Hematopoietic multipotent progenitor cell treated with erythropoietin and hydrocortisone succinate and interleukin-3 and kit ligand, for 17 days (in vitro differentiated cells): ENCODE data around the gene NFKBIA.
"Not testable (repeated sequence)": the region's sequence is repeated elsewhere in the genome, so short reads cannot be mapped to it uniquely, and the experiment has no call there.

ENCODE experiments used
- DNase-seq: peaks from one replicate; pipeline ENCODE4 v3.0.0-alpha.2; 2015; ENCODE audit warnings: low spot score

Gene NFKBIA

GRCh38 chr14:35390577-35391387 lies 13.8 kb downstream of the NFKBIA start:
- DNase-seq: peak; percentile 81

DNA sequence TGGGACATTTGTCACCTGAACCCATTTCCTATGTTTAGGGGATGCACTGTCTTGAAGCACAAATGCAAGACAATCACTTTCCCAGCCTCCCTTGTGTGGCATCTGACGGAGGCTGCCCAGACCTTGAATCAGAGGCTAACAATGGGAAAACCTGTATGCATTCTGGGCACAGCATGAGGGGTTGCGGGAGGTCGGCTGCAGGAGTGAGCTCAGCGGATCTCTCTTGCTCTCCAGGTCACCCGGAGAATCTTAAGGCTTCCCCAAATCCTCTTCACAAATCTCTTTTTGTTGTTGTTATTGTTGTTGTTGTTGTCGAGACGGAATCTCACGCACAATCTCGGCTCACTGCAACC lies 15.3 kb downstream of the NFKBIA start:
- DNase-seq: no peak

- DNase-seq: no peak
These were observed 15.8 kb downstream of the NFKBIA start for GRCh38 chr14:35388656-35389314.

DNA sequence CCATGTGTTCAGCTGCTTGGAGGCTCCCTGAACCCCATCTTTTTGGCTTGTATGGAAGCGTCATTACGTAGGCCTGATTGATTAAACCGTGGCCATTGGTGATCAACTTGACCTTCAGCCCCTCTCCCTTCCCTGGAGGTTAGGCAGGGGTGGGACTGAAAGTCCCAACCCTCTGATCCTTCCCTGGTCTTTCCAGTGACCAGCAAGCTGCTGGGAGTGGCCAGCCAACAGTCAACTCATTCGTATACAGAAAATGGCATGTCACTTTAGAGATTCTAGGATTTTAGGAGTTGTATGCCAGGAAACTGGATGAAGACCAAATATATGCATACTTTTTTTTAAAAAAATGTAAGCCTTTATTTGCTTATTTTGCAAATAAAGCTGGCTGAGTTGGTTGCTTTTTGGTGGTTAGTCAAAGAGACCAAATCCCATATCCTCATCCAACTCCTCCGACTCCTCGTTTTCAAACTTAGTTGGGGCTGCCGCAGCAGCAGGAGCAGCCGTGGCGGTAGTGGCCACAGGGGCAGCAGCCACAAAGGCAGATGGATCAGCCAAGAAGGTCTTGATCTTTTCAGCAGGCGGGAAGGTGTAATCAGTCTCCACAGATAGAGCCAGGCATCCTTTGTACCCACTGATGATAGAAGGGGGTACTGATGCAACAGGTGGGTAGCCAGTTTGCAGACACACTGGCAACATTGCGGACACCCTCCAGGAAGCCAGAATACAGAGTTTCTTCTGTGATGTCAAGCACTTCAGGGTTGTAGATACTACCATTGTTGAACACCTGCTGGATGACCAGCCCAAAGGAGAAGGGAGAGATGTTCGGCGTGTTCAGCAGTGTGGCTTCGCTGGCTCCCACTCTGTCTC lies 16.6 kb downstream of the NFKBIA start:
- no peak for DNase-seq

DNA sequence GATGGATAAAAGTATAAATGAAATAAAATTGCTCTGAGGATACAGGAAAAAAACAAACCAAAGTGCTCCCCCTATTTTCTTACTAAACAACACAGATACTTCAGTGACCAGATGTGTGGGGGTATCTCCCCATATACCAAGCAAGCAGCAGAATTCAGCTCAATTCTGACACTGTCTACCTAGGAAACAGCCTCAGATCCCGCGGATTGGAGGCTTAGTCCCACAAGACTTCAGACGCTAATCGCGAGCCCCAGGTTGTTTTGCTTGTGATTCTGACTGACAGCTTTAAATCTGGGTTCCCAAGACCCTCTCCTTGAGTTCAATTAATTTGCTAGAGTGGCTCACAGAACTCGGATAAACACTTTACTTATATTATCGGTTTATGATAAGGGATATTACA lies 17.3 kb downstream of the NFKBIA start:
- no peak for DNase-seq

- DNase-seq: no peak
These were observed 17.9 kb downstream of the NFKBIA start for GRCh38 chr14:35386673-35387125.

DNA sequence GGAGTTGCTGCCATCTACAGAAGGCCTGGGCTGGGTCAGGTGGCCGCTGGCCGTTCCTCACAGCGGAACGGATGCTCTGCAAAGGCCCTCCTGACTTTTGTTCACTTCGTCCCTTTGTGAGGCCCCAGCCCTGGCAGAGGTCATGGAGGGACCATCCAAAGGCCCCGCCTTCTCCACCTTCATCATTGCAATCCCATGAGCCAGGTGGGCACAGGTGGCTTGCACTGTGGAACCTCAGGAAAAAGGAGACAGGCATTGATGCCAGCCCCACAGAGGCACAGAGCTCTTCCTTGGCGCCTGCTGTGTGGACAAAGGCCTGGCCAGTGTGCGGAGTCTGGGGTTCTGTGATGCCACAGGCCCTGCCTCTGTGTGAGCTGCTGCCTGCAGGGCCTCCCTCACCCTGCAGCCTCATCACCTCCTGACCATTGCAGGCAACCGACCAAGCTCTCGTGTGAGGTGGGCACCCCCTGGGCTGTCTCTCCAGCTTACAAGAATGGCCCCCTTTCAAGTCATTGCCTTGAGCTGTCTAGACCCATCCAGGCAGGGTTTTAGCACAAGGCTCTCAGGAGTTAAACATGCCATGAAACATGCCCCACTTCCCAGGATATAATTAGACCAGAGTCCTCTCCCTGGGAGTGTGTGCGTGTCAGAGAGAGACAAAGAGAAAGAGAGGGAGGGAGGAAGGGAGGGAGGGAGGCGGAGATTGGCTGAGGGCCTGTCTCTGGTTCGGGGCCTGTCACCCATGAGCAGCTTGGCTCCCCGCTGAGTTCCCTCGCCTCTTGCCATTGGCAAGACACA lies 19.3 kb downstream of the NFKBIA start:
- no peak for DNase-seq

GRCh38 chr14:35384455-35385041 lies 20.0 kb downstream of the NFKBIA start:
- DNase-seq: no peak

GRCh38 chr14:35383569-35384454 lies 20.7 kb downstream of the NFKBIA start:
- no peak for DNase-seq

DNA sequence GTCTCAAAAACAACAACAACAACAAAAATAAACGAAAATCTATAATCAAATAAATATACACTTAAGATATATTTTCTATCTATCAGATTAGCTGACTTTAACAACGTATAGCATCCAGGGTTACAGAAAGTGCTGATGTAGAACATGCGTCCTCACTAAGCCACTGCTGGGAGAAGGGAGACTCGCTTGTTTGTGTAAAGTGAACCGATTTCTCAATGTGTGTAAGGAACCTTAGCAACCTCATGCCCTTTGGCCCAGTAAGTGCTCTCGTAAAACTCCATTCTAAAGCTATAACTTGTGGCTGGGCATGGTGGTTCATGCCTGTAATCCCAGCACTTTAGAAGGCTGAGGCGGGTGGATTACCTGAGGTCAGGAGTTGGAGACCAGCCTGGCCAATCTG lies 23.8 kb downstream of the NFKBIA start:
- DNase-seq: no peak

- not testable (repeated sequence) for DNase-seq
These were observed 25.2 kb downstream of the NFKBIA start for GRCh38 chr14:35379234-35379933.

DNA sequence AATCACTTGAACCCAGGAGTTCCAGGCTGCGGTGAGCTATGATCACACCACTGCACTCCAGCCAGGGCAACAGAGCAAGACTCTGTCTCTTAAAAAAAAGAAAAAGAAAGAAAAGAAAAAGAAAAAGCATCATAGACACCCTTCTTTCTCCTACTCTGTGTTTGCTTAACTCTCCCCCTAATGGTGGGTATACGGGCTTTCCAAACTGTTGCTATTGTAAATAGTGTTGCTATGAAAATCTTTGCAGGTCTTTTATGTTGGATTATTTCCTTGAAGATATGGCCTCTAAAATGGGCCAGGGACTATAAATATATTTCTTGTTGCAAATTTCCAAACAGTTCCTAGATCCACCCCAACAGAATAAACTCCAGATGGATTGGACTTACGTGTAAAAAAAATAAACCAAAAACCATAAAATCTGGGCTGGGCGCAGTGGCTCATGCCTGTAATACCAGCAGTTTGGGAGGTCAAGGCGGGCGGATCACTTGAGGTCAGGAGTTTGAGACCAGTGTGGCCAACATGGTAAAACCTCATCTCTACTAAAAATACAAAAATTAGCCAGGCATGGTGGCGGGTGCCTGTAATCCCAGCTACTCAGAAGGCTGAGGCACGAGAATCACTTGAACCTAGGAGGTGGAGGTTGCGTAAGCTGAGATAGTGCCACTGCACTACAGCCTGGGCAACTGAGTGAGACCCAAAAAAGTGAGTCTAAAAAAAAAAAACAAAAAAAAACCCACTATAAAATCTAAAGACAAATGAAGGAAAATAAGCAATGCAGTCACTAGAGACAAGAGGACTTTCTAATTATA lies 25.9 kb downstream of the NFKBIA start:
- DNase-seq: no peak

GRCh38 chr14:35375558-35376025 lies 29.0 kb downstream of the NFKBIA start:
- DNase-seq: no peak

GRCh38 chr14:35374263-35374712 lies 30.3 kb downstream of the NFKBIA start:
- no peak for DNase-seq

DNA sequence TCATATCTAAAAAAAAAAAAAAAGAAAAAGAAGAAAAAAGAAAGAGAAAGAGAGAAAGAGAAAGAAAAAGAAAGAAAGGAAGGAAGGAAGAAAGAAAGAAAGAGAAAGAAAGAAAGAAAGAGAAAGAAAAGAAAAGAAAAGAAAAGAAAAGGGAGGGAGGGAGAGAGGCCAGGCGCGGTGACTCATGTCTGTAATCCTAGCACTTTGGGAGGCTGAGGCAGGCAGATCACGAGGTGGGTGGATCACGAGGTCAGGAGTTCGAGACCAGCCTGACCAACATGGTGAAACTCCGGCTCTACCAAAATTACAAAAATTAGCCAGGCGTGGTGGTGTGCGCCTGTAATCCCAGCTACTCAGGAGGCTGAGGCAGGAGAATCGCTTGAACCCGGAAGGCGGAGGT lies 31.3 kb downstream of the NFKBIA start:
- not testable (repeated sequence) for DNase-seq

DNA sequence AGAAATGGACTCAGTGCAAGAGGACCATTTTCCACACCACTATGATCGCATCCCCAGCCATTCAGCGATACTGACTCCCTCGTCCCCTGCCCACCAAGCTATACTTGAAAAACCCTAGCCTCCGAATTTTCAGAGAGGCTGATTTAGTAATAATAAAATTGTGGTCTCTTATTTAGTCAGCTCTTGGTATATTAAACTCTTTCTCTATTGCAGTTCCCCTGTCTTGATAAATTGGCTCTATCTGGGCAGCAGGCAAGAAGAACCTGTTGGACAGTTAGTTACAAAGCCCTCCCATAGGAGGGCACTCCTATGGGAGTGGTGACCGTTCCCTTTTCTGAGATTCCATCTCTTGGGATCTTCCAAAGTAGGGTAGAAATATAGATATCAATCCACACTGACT lies 33.6 kb downstream of the NFKBIA start:
- no peak for DNase-seq

GRCh38 chr14:35369701-35370191 lies 34.8 kb downstream of the NFKBIA start:
- DNase-seq: no peak

DNA sequence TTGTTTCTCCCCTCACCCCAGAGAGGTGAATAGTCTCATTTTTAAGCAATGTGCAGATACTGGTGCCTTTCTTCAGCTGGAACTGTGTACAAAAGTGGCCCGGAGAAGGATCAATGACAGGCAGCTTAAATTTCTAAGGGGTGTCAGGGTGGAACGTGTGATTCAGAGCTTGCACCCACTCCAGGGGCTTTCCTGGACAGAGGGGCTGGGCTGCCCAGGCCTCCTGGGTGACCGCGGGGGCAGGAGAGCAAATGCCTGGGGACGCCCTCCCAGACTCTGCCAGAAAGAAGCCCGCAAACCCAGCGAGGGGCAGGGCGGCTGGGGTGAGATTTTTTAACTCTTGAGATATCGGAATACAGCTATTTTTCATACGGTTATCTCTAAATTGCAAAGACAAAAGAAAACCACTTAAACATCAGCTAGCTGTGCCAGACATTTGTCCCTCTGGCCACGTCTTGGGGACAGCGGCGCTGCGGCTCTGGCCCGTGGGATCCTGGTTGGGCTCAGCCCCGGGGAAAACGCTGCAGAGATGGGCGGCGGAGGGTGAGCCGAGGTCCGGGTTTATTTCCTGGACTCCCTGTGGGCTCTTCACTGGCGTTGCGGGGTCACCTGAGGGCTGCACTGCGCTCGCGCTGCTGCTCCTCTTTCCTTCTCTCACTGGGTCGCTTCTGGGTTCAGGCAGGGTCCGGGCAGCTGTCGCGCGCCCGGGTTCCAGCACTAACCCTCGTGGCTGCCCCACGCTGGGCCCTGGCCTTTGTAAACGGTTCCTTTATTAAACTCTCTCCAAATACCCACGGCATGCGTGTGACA lies 35.8 kb downstream of the NFKBIA start:
- DNase-seq: no peak
